Body of pancreas (tissue), 4 donors: ENCODE data around the gene PDE3A.

ENCODE experiments used
- CTCF ChIP-seq, 7 experiments: fragments of 450-650 bp in 4 of 7; fragments of 200-600 bp in 3 of 7; sonication (generic) in 3 of 7; IDR thresholded peaks; one replicate each; pipeline ENCODE4 v1.5.1; 2016 to 2019; ENCODE audit warnings: antibody characterized with exemption in 7 of 7
- POLR2A ChIP-seq, 3 donors: fragments of 450-650 bp; IDR thresholded peaks; one replicate each; pipeline ENCODE4 v1.6.1; 2016; ENCODE audit warnings: antibody characterized with exemption in 3 of 3, mild to moderate bottlenecking in 2 of 3

DNA sequence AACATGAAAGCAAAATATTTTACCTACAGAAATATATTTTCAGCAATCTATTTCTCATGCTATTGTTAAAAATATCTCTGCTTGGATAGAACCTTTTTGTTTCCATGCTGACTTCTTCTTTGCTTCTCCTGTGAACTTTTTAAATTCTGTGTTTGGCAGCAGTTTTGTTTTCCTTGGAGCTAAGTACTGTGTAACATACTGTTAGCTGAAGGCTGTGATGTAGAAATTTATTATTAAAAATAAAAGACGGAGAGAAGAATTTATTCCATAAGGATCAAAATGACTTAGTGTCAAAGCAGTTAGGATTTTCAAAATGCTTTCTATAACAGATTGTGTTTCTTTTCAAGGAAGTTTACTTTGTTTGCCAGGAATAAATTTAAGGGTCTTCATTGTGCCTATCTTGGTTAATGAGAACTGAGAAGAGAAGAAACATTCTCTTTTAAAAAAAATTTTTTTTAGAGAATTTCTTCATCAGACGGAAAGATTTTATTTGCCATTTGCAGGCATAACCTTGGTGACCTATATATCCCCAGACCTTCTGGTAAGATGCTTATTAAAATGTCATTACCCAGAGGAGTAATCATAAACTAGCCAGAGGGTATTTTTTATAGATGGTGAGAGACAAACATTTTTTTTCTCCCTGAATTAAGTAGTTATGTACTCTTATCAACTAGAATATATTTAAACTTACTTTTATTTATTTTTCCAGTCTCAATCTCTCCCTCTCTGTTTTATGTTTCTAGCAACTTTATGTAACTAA, 179.7 kb downstream of the PDE3A start:
- TF ChIP-seq CTCF (IDR thresholded peaks at IDR 0.05) (no peak), POLR2A (IDR thresholded peaks at IDR 0.05) (no peak)
